Neuron (in vitro differentiated cells): ENCODE results near the gene IL17RD.
"Not testable (repeated sequence)": the region's sequence is repeated elsewhere in the genome, so short reads cannot be mapped to it uniquely, and the experiment has no call there.

Experiments
- H2AFZ ChIP-seq: one replicate; pipeline ENCODE4 v1.6.1; 2013; ENCODE audit warnings: low read depth, mild to moderate bottlenecking, inconsistent platforms, low read length, moderate library complexity
- H3K27me3 ChIP-seq: one replicate; pipeline ENCODE4 v1.6.1; 2013; ENCODE audit warnings: low read length; ENCODE audit not compliant: insufficient read depth
- H3K36me3 ChIP-seq: one replicate; pipeline ENCODE4 v1.6.1; 2013; ENCODE audit warnings: low read length; ENCODE audit not compliant: insufficient read depth
- H3K4me1 ChIP-seq: one replicate; pipeline ENCODE4 v1.6.1; 2013; ENCODE audit warnings: low read length; ENCODE audit not compliant: insufficient read depth
- H3K4me3 ChIP-seq: 2 replicates; pipeline ENCODE4 v1.5.1; 2013; ENCODE audit warnings: mild to moderate bottlenecking, low read length, moderate library complexity
- H3K9me3 ChIP-seq: one replicate; pipeline ENCODE4 v1.6.1; 2013; ENCODE audit warnings: low read length

IL17RD gene

DNA sequence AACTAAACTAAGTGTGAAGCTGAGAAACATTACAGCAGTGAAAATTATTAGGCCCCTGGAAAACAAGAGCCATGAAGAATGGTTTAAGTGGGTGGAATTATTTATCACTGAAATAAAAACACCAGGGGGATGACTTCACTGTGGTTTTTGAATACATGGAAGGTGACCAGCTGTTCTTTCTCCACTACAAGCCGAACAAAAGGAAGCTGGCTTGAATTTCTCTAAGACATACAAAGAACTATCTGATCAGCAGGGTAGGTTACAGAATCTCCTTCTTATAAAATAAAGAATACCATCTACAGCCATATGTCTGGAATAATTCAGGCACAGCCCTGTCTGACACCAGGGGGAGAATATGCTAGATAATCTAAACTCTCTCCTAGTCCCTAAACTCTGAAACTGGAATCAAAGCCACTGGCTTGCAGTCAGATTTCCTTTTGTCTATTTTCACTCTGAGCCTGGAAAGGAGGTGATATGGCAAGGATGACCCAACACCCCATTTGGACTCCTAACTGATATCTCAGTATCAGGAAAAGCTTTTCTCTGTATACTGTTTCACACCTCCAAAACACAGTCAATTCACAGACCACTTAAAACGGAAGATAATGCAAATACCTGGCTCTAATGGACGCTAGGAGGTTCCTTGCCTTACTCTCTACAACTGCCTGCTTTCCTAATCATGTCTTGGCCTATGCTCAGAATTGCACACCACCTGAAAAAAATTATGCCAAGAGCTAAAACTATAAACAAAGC, 73.5 kb downstream of the IL17RD start:
- H3K4me3 ChIP-seq, result no peak overlapping the region
- H3K4me1 ChIP-seq, result peaks cover 11% of the 10 kb centered on the region
- H2AFZ ChIP-seq, result no peak overlapping the region
- H3K36me3 ChIP-seq, result peaks cover 33% of the 10 kb centered on the region
- H3K27me3 ChIP-seq, result no peaks in the 10 kb centered on the region
- no peaks in the 10 kb centered on the region for H3K9me3 ChIP-seq

DNA sequence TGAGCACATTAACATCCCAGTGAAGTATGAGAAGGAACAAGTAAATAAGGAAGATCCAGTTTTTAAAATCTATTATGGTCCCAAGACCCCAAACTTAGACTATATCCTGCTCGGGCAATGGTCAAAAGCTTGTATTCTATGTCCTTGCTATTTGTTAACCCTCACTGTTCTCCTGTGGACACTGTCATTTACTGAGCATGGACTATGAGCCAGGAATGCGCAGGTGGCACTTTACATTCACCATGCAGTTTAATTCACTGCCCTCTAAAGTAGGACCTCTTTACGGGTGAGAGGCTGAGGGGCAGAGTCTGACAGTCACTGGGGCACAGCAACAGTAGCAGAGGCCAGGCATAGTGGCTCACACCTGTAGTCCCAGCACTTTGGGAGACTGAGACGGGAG, 76.1 kb downstream of the IL17RD start:
- H3K9me3 ChIP-seq, result no peaks in the 10 kb centered on the region
- H3K4me3 ChIP-seq, result no peak overlapping the region

DNA sequence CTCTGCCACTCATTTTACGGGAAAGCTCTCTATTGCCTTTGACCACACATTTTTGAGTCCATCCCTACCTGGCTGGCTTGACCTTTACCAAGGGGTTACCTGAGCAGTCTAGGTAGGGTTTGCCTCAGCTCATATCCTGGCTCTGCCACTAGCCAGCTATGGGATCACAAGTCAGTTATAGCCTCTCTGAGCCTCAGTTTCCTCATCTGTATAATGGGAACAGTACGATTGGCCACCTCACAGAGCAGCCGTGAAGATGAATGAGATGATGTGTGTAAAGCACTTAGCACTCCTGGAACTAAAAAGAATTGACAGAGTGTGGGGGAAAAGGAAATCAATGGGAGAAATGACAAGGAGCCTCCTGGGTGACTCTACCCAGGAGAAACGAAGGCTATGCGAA, 76.7 kb downstream of the IL17RD start:
- Histone ChIP-seq H3K36me3 (peaks cover 6% of the 10 kb centered on the region), H2AFZ (no peak overlapping the region), H3K4me1 (peaks cover 11% of the 10 kb centered on the region), H3K9me3 (no peaks in the 10 kb centered on the region), H3K4me3 (no peak overlapping the region), H3K27me3 (no peaks in the 10 kb centered on the region)

More for the DNA sequence above, 76.1 kb downstream of the IL17RD start:
- Histone ChIP-seq H3K36me3 (peaks cover 10% of the 10 kb centered on the region), H3K4me1 (peaks cover 11% of the 10 kb centered on the region), H2AFZ (no peak overlapping the region), H3K27me3 (no peaks in the 10 kb centered on the region)

DNA sequence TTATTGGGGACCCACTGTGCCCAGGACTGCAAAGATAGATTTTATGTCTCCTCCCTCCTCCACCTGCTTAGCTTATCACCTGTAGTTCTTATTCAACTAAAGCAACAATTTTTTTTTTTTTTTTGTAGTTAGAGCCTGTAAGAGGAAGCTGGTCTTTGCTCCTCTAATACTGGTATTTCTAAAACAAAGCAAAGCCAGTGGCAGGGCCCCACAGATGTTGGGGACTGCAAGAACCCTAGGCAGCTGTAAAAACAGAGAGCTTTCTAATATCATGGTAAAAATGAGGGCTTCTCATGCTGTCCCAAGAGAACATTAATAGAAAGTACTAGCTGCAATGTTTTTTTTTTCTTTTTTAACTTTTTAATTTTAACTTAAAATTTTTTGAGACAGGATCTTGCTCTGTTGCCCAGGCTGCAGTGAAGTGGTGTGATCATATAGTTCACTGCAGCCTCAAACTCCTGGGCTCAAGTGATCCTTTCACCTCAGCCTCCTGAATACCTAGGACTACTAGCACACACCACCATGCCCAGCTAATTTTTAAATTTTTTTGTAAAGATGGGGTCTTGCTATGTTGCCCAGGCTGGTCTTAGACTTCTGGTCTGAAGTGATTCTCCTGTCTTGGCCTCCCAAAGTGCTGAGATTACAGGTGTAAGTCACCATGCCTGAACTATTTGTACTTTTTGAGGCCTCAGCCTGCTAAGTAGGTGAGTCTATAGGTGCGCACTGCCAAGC, 77.6 kb downstream of the IL17RD start:
- Histone ChIP-seq H3K36me3 (no peaks in the 10 kb centered on the region), H2AFZ (no peak overlapping the region), H3K4me3 (no peak overlapping the region), H3K9me3 (no peaks in the 10 kb centered on the region), H3K27me3 (no peaks in the 10 kb centered on the region), H3K4me1 (peaks cover 11% of the 10 kb centered on the region)

DNA sequence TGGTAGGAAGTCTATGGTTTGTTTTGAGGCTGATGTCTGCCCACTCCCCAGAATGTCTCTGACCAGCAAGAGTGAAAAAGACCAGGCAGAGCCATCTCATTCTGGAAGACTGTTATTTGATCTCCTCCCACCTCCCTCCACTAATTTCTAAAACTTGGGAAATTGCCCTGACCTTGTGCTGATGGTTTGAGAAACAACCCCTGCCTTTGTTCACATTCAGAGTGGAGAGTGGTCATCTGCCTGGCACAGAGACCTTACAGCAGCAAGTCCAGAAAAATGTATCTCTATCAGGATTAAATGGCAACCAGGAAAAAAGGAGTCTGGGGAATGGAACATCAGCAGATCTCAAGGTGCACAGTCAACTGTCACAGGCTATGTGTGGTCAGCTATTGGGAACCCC, 79.0 kb downstream of the IL17RD start:
- Histone ChIP-seq H3K4me1 (peaks cover 1% of the 10 kb centered on the region), H3K36me3 (no peaks in the 10 kb centered on the region), H3K9me3 (no peaks in the 10 kb centered on the region), H3K27me3 (no peaks in the 10 kb centered on the region), H2AFZ (no peak overlapping the region), H3K4me3 (no peak overlapping the region)

DNA sequence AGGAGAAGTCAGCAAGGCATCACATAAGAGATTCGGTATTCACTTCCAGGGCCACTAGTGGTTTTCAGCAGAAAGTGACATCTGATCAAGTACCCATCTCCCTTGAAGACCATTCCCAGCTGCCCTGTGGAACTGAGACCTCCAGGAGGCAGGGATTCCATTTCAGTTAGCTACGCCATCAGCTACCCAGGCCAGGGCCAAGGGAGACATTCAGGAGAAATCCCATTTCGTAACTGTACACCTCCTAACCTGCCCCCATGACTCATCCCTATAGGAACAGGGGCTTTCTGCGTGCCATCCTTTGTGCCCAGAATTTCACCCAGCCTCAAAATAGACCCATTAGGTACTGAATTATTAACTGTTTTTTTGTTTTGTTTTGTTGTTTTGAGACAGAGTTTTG, 79.9 kb downstream of the IL17RD start:
- H2AFZ ChIP-seq, result no peak overlapping the region
- H3K4me1 ChIP-seq, result no peaks in the 10 kb centered on the region

DNA sequence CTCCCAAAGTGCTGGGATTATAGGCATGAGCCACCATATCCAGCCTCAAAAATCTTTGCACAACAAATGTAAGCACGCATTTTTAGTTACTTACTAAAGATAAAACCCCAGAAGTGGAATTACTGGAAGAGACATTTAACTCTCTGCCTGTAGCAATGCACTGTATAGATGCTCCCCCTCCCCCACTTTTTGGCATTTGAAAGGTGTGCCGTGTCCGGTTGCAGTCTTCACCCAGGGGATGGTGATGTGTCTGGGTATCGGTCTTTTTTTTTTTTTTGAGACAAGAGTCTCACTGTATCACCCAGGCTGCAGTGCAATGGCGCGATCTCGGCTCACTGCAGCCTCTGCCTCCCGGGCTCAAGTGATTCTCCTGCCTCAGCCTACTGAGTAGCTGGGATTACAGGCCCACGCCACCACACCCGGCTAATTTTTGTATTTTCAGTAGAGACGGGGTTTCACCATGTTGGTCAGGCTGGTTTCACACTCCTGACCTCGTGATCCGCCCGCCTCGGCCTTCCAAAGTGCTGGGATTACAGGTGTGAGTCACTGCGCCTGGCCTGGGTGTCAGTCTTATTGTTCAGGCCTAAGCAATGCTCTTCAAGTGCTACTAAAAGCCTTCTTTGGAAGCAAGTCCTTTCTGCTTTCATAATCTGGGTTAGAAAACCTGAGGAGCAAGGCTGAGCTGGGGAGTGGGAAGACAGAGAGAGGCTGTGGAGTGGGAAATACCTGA, 81.7 kb downstream of the IL17RD start:
- not testable (repeated sequence) for H2AFZ ChIP-seq, H3K36me3 ChIP-seq, H3K4me1 ChIP-seq, H3K27me3 ChIP-seq, H3K4me3 ChIP-seq, H3K9me3 ChIP-seq

More for the DNA sequence above, 79.9 kb downstream of the IL17RD start:
- Histone ChIP-seq H3K9me3 (no peaks in the 10 kb centered on the region), H3K4me3 (no peak overlapping the region), H3K27me3 (no peaks in the 10 kb centered on the region), H3K36me3 (no peaks in the 10 kb centered on the region)

DNA sequence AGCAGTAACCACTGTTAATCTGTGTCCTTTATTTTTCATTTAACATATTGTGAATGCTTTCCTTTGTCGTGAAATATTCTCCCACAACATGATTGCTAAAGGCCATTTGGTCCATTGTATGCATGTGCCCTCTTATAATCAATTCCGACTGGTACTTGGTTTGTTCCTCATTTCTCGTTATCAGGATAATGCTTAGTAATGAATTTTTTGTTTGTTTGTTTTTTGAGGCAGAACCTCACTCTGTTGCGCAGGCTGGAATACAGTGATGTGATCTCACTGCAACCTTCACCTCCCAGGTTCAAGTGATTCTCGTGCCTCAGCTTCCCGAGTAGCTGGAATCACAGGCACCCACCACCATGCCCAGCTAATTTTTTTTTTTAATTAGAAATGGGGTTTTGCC, 82.7 kb downstream of the IL17RD start:
- H3K27me3 ChIP-seq, result peaks cover 7% of the 10 kb centered on the region
- H3K36me3 ChIP-seq, result no peaks in the 10 kb centered on the region
- H3K4me1 ChIP-seq, result no peaks in the 10 kb centered on the region
- H2AFZ ChIP-seq, result no peak overlapping the region
- no peak overlapping the region for H3K4me3 ChIP-seq
- H3K9me3 ChIP-seq, result no peaks in the 10 kb centered on the region

DNA sequence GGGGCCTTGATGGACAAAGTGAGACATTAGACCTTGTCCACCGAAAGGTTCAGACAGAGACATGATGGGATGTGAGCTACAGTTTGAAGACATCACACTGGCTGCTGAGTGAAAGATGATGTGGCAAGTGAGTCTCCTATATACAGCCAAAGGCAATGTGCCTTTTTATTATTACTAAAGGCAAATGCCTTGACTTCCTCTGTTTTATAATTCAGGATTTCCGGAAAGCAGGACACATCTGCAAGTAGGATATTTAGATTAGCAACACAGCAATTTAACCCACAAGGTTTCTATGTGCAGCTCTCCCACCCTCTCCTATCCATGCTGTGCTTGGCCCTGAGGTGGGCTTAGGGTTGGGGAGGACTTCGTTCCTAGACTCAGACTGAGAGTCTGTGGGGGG, 84.0 kb downstream of the IL17RD start:
- H2AFZ ChIP-seq, result no peak overlapping the region
- H3K4me3 ChIP-seq, result no peak overlapping the region
- no peaks in the 10 kb centered on the region for H3K4me1 ChIP-seq
- peaks cover 7% of the 10 kb centered on the region for H3K27me3 ChIP-seq
- no peaks in the 10 kb centered on the region for H3K36me3 ChIP-seq
- no peaks in the 10 kb centered on the region for H3K9me3 ChIP-seq

DNA sequence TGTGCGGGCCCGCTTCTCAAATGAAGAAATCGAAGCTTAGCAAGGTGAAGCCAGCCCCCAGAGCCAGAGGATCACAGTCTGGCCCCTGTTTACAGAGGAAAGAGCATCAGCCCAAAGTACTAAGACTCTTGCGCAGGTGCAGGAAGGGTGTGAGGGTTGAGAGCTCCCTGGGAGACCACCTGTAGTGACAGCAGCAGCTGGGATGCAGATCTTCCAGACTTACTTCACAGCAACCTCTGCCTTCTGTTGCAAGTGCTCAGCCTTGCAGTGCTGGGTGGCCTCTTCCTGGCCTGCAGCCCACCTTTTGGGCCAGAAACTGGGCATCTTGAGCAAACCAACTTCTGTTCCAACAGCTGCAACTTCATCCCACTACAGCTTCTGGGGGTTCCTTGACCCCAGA, 85.0 kb downstream of the IL17RD start:
- no peaks in the 10 kb centered on the region for H3K9me3 ChIP-seq
- H2AFZ ChIP-seq, result no peak overlapping the region
- H3K36me3 ChIP-seq, result no peaks in the 10 kb centered on the region
- no peaks in the 10 kb centered on the region for H3K4me1 ChIP-seq
- peaks cover 7% of the 10 kb centered on the region for H3K27me3 ChIP-seq
- H3K4me3 ChIP-seq, result no peak overlapping the region

DNA sequence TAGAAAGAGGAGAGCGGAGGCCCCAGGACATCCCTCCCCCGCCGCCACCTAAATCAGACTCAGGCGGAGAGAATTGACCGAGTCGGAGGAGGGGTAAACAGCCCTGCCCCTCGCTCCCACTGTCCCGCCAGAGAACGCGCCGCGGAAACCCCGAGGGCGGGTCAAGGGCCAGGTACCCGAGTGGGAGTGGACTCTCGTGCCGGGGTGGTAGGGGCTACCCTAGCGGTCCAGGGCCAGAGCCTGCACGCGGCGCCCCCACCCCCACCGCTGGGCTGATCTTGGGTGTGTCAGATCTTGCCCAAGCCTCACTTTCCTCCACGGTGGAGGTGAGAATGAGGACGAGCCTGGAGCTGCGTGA, 85.7 kb downstream of the IL17RD start:
- H3K9me3 ChIP-seq, result no peaks in the 10 kb centered on the region
- peaks cover 7% of the 10 kb centered on the region for H3K27me3 ChIP-seq
- peak overlapping the region; percentile 83 for H2AFZ ChIP-seq
- H3K4me1 ChIP-seq, result no peaks in the 10 kb centered on the region
- H3K36me3 ChIP-seq, result no peaks in the 10 kb centered on the region
- peak overlapping the region; percentile 75 for H3K4me3 ChIP-seq

DNA sequence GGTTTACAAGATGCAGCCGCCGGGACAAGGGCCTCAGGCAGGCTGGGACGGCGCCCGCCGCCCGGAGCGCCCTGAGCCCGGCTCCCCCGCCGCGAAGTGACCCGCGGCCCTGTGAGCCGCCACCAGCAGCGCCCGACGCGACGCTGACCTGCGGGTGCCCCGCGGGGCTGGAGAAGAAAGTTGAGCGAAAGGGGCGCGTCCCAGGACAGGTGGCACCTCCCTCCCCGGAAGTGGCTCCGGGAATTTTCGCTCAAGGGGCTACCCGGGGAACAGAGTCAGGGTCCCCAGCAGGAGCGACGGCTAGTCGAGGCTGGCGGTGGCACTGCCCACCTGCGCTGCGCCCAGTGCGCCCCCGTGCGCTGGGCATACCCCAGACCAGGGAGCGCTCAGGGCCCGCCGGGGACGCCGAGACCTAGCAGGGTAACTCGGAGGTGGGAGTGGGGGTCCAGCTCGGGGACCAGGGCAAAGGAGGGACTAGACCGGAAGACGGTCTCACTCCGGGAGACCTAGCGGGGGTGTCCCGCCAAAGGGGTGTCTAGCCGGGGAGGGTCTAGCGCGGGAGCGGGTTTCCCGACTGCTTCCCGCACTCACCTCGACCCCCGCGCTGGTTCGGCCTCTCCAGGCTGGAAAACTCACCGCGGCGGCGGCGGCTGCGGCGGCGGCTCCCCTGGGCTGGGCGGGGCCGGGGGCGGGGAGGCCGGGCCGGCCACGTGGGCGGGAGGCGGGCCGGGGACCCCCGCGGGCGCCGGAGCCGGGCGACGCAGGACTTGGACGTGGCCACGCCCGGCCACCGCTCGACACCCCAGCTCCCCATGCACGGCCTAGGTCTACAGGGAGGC, 86.3 kb downstream of the IL17RD start:
- Histone ChIP-seq H3K4me3 (peak overlapping the region; percentile 75), H3K4me1 (no peaks in the 10 kb centered on the region), H3K27me3 (peaks cover 7% of the 10 kb centered on the region), H3K36me3 (no peaks in the 10 kb centered on the region), H2AFZ (peak overlapping the region; percentile 94), H3K9me3 (no peaks in the 10 kb centered on the region)

DNA sequence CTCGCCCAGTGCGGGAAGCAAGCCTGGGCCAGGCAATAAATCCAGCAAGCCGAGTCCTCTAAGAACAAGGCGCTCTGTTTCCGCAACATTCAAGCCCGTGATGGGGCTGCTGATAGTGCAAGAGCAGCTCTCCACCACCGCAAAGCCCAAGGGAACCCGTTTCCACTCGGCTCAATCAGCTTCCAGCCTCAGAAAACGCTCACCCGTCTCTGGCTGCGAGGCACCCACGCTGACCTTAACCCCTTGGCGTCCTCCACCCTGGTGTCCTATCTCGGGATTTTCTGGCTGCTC, 86.9 kb downstream of the IL17RD start:
- H3K27me3 ChIP-seq, result peaks cover 7% of the 10 kb centered on the region
- H3K36me3 ChIP-seq, result no peaks in the 10 kb centered on the region
- H2AFZ ChIP-seq, result peak overlapping the region; percentile 94
- H3K4me1 ChIP-seq, result no peaks in the 10 kb centered on the region
- H3K9me3 ChIP-seq, result no peaks in the 10 kb centered on the region
- peak overlapping the region; percentile 75 for H3K4me3 ChIP-seq
